HG02943 (cell line): ENCODE data around the gene COL5A2.

Source experiments
- ATAC-seq: cut with Tn5 transposase; IDR thresholded peaks from one replicate; pipeline ENCODE4 v1.9.1; 2021; ENCODE audit warnings: mild to moderate bottlenecking, low read depth, moderate library complexity; ENCODE audit not compliant: unreplicated experiment

The COL5A2 gene

GRCh38 chr2:189181706-189182105, 2.1 kb upstream of the COL5A2 start:
- ATAC-seq = no peak

- no peak for ATAC-seq
Measured at GRCh38 chr2:189178726-189179569, 613 bp downstream of the COL5A2 start.

DNA sequence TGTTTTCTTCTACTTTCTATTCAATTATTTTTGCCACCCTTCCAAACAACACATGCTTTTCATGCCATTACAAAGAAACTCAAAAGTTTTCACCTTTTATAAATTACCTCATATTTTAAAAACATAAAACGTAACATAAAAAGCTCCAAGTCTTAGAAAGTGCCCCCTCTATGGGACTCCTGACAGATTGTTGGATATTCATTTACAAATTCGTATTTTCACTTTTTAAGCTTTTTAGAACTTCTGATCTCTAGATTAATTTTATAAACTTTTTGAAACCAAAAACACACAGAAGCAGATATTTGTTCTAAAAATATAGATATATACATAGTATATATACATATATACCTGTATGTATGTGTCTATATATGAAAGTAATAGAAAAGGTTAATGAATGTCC, 1.5 kb downstream of the COL5A2 start:
- no peak for ATAC-seq

GRCh38 chr2:189177251-189177840, 2.2 kb downstream of the COL5A2 start:
- ATAC-seq = no peak

DNA sequence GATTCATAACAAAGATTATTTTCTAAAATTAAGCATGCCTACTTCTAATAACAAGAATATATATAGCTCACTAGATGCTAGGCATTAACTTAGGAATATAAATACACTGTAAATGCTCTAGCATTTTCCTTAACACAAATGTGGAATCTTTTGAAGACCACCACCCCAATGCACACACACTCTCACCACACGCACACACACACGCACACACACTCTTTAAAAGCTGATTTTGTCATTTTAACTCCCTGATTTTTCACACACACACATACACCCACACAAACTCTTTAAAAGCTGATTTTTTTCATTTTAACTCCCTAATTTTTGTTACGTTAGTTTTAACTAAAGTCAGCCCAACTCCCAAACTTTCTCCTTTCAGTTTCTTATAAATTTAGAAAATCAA, 3.0 kb downstream of the COL5A2 start:
- no peak for ATAC-seq

GRCh38 chr2:189175869-189176433, 3.6 kb downstream of the COL5A2 start:
- no peak for ATAC-seq

- no peak for ATAC-seq
Measured at GRCh38 chr2:189171956-189172609, 7.5 kb downstream of the COL5A2 start.

DNA sequence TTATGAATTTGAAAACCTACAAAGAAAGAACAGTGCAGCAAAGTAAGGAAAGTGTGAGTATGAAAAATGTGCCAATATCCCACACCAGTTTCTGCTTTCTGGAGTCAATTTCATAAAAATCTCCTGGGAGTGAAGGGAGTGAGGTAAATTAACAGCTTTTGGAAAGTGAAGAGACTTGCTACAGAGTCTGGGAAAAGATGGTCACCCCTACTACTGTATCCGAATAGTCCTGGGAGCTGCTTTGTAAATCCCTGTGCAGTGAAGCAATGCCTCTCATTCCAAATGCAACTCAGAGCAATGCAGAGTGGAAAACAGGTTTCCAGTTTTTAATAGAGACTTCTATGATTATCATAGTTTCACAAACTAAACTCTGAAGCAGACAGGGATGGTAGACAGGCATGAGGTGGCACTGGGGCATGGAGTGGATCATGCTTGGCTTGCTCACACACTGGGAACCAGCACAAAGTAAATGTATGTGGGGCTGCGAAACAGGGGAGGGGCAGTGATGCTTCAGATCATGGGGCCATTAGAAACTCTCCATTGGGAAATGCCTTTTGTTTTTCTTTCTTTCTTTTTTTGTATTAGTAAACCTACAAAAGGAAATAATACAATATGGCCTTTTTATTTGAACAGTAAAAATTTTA, 10.6 kb downstream of the COL5A2 start:
- ATAC-seq = no peak

DNA sequence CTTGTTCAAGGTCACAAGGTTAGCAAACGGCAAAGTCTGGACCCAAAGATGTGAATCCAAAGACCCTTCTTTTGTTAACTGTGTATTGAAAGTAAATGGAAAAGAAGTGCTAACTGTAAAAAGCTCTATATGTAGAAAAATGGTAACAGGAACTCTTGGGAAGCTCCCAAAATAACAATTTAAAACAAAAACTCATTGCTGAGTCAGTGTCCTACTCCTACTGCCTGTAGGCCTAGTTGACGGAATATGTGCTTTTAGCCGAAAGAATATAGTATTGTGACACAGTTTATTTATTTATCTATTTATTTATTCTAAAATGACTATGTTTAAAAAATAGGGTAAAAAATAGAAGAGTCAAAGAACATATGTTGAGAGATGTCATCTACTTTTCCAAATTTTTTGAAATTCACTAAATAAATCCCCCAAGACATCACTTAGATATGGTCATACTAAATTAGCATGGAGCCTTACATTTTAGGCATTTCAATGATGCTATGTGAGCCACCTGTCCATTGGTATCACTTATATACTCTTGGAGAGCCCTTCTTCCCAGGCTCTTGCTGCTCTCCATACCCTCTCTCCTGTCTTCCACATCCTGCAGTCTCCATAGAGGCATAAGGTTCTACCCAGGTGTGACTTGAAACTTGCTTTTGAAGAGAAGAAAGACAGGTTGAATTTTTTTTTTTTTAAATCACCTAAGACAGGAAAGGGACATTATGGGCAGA, 13.7 kb downstream of the COL5A2 start:
- ATAC-seq = no peak

GRCh38 chr2:189164746-189165145, 14.8 kb downstream of the COL5A2 start:
- ATAC-seq = no peak

GRCh38 chr2:189163889-189164288, 15.7 kb downstream of the COL5A2 start:
- ATAC-seq = no peak

DNA sequence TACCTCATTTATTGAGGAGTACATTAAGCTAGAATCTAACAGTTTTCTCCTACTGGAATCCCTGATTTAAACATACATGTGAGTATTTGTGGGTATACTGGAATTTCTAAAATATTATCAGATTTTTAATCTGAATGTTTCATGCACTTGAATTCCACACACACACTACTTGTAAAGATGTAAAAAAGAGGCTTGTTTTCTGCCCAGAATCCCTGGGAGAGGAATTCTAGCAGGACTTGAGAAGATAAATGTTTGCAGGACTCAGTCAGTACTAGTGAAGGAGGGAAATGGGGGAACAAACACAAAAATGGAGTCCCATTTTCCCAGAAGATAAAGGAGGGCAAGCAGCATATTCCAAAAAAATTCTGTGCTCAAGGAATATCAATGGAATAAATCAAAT, 17.0 kb downstream of the COL5A2 start:
- no peak for ATAC-seq

- ATAC-seq = no peak
Measured at GRCh38 chr2:189161894-189162293, 17.7 kb downstream of the COL5A2 start.

DNA sequence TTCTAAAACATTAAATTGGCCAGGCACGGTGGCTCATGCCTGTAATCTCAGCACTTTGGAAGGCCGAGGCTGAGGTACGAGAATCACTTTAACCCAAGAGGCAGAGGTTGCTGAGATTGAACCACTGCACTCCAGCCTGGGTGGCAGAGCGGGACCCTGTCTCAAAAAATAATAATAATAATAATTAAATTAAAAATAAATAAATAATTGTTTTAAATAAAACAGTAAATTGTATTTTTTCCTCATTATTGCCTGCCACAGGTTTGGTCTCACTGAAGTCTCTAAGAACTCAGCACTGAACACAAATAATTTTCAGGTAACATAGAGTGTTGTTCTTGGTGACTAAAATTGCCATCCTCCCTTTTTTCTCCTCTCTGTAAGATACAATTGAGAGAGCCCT, 19.8 kb downstream of the COL5A2 start:
- no peak for ATAC-seq

- no peak for ATAC-seq
Measured at GRCh38 chr2:189159273-189159672, 20.3 kb downstream of the COL5A2 start.

DNA sequence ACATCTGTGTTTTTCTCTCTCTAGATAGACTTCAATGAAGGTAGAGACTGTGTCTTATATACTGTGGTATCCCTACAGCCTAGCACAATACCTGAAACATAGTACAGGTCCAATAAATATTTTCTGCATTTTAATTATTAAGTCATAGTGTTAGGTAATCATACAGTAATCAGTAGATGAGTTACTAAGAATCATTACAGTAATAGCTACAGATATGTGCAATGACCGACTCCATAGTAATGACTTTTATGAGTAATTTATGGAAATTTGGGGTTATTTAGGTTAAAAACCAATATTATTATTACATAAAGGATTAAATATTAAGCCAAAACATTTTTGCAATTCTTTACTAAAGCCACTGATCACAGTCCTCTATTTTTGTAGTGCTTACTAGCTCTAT, 21.6 kb downstream of the COL5A2 start:
- no peak for ATAC-seq

GRCh38 chr2:189157456-189157855, 22.1 kb downstream of the COL5A2 start:
- no peak for ATAC-seq

DNA sequence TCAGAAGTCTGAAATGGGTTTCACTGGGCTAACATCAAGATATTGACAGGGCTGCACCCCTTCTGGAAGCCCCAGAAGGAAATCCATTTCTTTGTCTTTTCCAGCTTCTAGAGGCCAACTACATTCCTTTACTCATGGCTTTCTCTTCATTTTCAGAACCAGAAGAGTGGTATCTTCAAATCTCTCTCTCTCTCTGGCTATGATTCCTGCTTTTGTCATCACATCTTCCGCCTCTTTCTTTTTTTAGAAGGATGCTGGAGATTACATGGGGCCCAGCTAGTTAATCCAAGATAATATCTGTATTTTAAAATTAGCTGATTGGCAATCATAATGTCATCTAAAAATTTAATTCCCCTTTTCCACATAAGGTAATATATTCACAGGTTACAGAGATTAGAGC, 23.8 kb downstream of the COL5A2 start:
- ATAC-seq = no peak

GRCh38 chr2:189153619-189154018, 25.9 kb downstream of the COL5A2 start:
- no peak for ATAC-seq

DNA sequence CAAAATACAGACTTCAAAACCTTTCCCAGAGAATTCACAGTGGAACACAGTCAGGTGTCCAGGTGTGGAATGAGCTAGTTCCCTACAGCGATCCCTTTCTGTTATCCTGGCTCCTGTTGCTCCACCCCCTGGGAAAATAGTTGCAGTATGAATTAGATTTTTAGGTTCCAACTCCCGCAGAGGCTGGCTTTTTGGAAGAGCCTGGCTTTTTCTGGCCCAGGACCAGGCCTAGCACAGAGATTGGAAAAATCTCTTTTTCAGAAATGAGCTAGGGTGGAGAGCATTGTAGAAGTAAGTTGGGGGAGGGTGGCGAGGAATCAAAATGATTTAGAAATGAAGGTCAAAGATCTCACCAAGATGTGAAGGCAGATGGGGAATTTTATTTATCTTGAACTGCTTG, 27.1 kb downstream of the COL5A2 start:
- ATAC-seq = no peak
